RWPE2 (cell line): ENCODE measurements around the gene DHFR.

Experiments used
- ATAC-seq: fragments of 200-7000 bp; cut with Tn5 transposase; 3 replicates; pipeline ENCODE4 v1.9.1; 2021; ENCODE audit warnings: low read depth
- DNase-seq: peaks from one replicate; pipeline ENCODE4 v3.0.0-alpha.2; 2020; ENCODE audit warnings: low spot score
- H3K27ac ChIP-seq: fragments of 450-650 bp; 2 replicates; pipeline ENCODE4 v1.5.1; 2017; ENCODE audit warnings: mild to moderate bottlenecking; ENCODE audit not compliant: poor library complexity, severe bottlenecking
- H3K27me3 ChIP-seq: fragments of 250-450 bp; sonication (Bioruptor Pico); 2 replicates; pipeline ENCODE4 v1.5.1; 2021; ENCODE audit warnings: mild to moderate bottlenecking, moderate library complexity; ENCODE audit not compliant: insufficient read depth, poor library complexity, severe bottlenecking
- H3K36me3 ChIP-seq: fragments of 250-450 bp; sonication (Bioruptor Pico); 2 replicates; pipeline ENCODE4 v1.5.1; 2020; ENCODE audit warnings: low read depth, mild to moderate bottlenecking, moderate library complexity
- H3K4me1 ChIP-seq: fragments of 250-450 bp; sonication (Bioruptor Pico); 2 replicates; pipeline ENCODE4 v1.5.1; 2021; ENCODE audit warnings: mild to moderate bottlenecking, moderate library complexity; ENCODE audit not compliant: insufficient read depth, poor library complexity, severe bottlenecking
- H3K4me3 ChIP-seq: fragments of 250-450 bp; sonication (Bioruptor Pico); 2 replicates; pipeline ENCODE4 v1.5.1; 2021; ENCODE audit warnings: mild to moderate bottlenecking, moderate library complexity; ENCODE audit not compliant: severe bottlenecking
- H3K9me3 ChIP-seq: fragments of 250-450 bp; sonication (Bioruptor Pico); 2 replicates; pipeline ENCODE4 v1.5.1; 2021; ENCODE audit warnings: mild to moderate bottlenecking, moderate library complexity; ENCODE audit not compliant: severe bottlenecking
- TF ChIP-seq, protein P1 (sequence below): fragments of 450-650 bp; IDR thresholded peaks from one replicate; pipeline ENCODE4 v1.5.1; 2017; ENCODE audit warnings: mild to moderate bottlenecking, moderate library complexity; ENCODE audit not compliant: poor library complexity, severe bottlenecking

The DHFR gene

DNA sequence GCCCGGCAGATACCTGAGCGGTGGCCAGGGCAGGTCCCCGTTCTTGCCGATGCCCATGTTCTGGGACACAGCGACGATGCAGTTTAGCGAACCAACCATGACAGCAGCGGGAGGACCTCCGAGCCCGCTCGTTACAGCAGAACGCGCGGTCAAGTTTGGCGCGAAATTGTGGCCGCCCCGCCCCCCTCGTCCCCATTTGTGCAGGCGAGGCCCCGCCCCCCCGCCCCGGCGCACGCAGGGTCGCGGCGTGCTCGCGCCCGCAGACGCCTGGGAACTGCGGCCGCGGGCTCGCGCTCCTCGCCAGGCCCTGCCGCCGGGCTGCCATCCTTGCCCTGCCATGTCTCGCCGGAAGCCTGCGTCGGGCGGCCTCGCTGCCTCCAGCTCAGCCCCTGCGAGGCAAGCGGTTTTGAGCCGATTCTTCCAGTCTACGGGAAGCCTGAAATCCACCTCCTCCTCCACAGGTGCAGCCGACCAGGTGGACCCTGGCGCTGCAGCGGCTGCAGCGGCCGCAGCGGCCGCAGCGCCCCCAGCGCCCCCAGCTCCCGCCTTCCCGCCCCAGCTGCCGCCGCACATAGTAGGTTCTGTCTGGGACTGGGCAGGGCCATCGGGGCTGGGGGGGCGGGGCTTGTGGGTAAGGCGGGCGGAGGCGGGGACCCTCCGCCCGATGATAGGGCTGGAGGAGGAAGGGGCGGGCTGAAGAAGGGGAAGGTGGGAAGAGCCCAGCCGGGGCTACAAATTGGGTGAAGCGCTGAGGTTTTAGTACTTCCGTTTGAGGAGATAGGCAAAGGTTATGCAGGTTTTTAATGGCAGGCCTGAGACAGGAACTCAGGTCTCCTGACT is at the start of gene DHFR, which contains the start of gene MSH3:
DHFR (minus strand) TSS at position 593 of the 840 bp plus-strand sequence; CDS start at position 99, 494 bp downstream.
MSH3 (plus strand) TSS at position 262 of the 840 bp plus-strand sequence; CDS start at position 338, 76 bp downstream.
- DNase-seq (peak; percentile 91), ATAC-seq (peak; percentile 72)
- TF ChIP-seq, protein P1, sequence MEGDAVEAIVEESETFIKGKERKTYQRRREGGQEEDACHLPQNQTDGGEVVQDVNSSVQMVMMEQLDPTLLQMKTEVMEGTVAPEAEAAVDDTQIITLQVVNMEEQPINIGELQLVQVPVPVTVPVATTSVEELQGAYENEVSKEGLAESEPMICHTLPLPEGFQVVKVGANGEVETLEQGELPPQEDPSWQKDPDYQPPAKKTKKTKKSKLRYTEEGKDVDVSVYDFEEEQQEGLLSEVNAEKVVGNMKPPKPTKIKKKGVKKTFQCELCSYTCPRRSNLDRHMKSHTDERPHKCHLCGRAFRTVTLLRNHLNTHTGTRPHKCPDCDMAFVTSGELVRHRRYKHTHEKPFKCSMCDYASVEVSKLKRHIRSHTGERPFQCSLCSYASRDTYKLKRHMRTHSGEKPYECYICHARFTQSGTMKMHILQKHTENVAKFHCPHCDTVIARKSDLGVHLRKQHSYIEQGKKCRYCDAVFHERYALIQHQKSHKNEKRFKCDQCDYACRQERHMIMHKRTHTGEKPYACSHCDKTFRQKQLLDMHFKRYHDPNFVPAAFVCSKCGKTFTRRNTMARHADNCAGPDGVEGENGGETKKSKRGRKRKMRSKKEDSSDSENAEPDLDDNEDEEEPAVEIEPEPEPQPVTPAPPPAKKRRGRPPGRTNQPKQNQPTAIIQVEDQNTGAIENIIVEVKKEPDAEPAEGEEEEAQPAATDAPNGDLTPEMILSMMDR = peak; percentile 47

DNA sequence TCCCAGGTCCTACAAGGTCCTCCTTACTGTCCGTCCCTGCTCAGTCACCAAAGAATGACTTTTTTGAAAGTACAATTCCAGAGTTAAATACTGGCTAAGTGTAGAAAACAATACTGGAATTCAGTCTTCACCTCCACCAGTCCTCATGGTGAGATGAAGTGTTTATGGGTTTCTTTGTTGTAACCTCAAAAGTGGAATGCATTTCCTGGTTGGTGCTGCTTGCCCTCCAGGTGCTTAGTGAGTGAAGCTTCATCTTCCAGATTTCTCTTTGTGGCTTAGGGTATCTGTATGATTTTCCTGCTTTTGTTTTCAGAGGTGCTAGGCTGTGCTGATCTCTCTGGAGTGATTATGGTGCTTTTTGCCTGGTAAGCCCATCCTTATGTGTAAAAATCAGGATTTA is 49.4 kb upstream of the DHFR start:
- no peak for ATAC-seq

More for the DNA sequence above, at the start of gene DHFR, which contains the start of gene MSH3:
- no peaks in the 10 kb centered on the region for H3K27me3 ChIP-seq
- H3K36me3 ChIP-seq = peaks cover 37% of the 10 kb centered on the region
- no peaks in the 10 kb centered on the region for H3K9me3 ChIP-seq
- peak within 1 kb of the TSS; percentile 74 for H3K27ac ChIP-seq
- peaks cover 4% of the 10 kb centered on the region for H3K4me1 ChIP-seq
- peak within 1 kb of the TSS; percentile 94 for H3K4me3 ChIP-seq

DNA sequence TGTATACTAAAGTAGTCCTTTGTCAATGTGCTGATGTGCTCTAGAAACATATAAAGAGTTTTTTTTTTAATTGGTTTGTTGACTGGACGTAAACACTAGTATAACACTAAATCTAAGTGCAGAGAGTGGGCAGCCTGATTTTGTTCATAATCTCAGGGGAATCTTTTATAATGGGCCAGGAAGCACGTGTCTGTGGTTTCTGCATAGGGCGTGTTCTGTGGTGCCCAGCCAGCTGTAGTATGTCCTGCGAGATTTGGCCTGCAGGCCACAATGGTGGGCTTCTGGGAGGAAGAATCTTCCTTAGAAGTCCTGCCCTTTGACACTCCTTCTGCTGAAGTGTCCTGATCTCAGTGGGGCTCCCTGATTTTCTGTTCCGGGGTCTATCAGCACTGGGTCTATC is 49.0 kb upstream of the DHFR start:
- Histone ChIP-seq H3K9me3 (no peaks in the 10 kb centered on the region), H3K4me3 (no peak overlapping the region), H3K36me3 (peaks cover 14% of the 10 kb centered on the region), H3K27me3 (no peaks in the 10 kb centered on the region), H3K27ac (no peak overlapping the region), H3K4me1 (no peaks in the 10 kb centered on the region)
- DNase-seq = no peak
- ATAC-seq = no peak
- TF ChIP-seq, protein P1 = no peak

More for the DNA sequence above, 49.4 kb upstream of the DHFR start:
- H3K4me1 ChIP-seq = no peaks in the 10 kb centered on the region
- H3K9me3 ChIP-seq = no peaks in the 10 kb centered on the region
- H3K36me3 ChIP-seq = peaks cover 14% of the 10 kb centered on the region
- H3K27ac ChIP-seq = no peak overlapping the region
- H3K4me3 ChIP-seq = no peak overlapping the region
- no peaks in the 10 kb centered on the region for H3K27me3 ChIP-seq
- TF ChIP-seq, protein P1 = no peak
- DNase-seq = no peak

DNA sequence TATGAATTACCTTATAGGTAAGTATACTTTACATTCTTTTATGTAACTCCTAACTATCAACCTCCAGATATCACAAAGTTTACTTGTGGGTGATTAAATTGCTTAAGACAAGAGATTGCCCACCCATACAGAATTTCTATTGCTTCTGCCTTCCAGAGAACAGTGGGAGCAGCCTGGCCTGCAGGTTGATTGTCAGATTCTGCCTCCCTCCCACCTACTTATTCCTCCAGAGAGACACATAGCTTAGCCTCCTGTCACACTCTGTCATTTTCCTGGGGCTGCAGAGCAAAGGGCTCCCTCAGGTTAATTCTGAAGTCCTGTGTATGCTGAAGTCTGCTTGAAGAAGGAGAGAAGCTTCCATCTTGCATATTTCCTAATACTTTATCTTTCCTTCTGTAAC is 48.5 kb upstream of the DHFR start:
- Histone ChIP-seq H3K9me3 (no peaks in the 10 kb centered on the region), H3K36me3 (peaks cover 14% of the 10 kb centered on the region), H3K4me3 (no peak overlapping the region), H3K4me1 (no peaks in the 10 kb centered on the region), H3K27ac (no peak overlapping the region), H3K27me3 (no peaks in the 10 kb centered on the region)
- TF ChIP-seq, protein P1 = no peak
- ATAC-seq (no peak), DNase-seq (no peak)

DNA sequence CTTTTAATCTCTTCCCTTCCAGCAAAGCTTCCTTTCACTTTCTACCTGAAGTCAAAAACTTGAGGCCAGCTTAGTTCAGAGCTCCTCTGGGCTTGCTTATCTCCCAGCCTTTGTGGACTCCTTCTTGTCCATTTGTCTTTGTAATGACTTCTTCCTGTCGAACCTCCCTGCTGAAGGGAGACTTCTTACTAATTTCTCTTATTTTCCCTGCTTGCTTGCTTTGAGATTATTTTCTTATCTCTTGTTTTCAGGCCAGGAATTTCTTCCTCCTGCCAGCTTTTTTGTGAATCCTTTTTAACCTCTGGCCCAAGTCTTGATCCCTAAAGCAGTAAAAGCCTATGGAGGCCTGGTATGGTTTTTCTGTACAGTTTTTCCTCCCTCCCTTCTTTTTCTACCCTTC is 46.8 kb upstream of the DHFR start:
- Histone ChIP-seq H3K36me3 (peaks cover 9% of the 10 kb centered on the region; the same call in 1 of the 2 replicates), H3K4me1 (no peaks in the 10 kb centered on the region), H3K4me3 (no peak overlapping the region), H3K27me3 (no peaks in the 10 kb centered on the region), H3K27ac (no peak overlapping the region), H3K9me3 (no peaks in the 10 kb centered on the region)
- TF ChIP-seq, protein P1 = no peak
- ATAC-seq (no peak), DNase-seq (no peak)
